ENCODE data around the gene SMIM29.
"Not testable (repeated sequence)": the region's sequence is repeated elsewhere in the genome, so short reads cannot be mapped to it uniquely, and the experiment has no call there.

Gene SMIM29

DNA sequence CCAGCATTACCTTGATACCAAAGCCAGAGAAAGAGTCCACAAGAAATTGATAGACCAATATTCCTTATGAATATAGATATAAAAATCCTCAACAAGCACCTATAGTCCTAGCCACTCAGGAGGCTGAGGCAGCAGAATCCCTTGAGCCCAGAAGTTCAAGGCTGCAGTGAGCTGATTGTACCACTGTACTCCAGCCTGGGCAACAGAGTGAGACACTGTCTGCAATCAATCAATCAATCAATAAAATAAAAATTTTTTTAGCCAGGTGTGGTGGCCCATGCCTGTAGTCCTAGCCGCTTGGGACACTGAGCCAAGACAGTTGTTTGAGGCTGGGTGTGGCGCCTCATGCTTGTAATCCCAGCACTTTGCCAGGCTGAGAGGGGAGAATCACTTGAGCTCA is 18.9 kb upstream of the SMIM29 start:
- no peak for DNase-seq

DNA sequence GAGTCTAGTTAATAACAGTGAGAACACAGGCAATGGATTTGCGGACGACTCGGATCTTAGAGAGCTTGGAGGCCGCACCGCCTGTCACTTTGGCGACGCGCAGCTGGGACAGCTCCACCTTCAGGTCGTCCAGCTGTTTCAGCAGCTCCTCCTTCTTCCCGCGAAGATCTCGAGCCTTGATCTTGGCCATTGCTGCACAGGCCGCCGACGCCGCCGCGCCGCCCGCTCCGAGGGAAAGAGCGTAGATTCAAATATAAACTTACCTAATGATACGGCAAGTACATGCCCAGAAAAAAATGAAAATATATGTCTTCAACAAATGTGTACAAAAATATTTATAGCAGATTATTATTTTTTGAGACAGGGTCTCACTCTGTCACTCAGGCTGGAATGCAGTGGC is 14.7 kb upstream of the SMIM29 start:
- not testable (repeated sequence) for DNase-seq

DNA sequence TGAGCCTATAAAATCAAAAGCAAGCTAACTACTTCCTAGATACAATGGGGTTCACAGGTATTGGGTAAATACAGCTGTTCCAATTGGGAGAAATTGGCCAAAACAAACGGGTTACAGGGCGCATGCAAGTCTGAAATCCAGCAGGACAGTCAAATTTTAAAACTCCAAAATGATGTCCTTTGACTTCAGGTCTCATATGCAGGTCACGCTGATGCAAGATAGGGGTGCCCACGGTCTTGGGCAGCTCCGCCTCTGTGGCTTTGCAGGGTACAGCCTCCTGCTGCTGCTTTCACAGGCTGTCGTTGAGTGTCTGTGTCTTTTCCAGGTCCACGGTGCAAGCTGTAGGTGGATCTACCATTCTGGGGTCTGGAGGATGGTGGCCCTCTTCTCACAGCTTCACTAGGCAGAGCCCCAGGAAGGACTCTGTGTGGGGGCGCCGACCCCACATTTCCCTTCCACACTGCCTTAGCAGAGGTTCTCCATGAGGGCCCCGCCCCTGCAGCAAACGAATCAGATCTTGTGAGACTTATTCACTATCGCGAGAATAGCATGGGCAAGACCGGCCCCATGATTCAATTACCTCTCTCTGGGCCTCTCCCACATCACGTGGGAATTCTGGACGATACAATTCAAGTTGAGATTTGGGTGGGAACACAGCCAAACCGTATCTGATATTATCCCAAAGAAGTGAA is 11.9 kb upstream of the SMIM29 start:
- no peak for DNase-seq

DNA sequence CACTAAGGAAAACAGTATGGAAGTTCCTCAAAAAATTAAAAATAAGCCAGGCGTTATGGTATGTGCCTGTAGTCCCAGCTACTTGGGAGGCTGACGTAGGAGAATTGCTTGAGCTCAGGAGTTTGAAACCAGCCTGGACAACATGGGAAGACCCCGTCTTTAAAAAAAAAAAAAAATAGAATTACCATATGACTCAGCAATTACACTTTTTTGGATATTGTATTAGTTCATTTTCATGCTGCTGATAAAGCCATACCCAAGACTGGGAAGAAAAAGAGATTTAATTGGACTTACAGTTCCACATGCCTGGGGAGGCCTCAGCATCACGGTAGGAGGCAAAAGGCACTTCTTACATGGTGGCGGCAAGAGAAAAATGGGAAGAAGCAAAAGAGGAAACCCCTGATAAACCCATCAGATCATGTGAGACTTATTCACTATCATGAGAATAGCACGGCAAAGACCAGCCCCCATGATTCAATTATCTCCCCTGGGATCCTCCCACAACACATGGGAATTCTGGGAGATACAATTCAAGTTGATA is 10.8 kb upstream of the SMIM29 start:
- DNase-seq = no peak

DNA sequence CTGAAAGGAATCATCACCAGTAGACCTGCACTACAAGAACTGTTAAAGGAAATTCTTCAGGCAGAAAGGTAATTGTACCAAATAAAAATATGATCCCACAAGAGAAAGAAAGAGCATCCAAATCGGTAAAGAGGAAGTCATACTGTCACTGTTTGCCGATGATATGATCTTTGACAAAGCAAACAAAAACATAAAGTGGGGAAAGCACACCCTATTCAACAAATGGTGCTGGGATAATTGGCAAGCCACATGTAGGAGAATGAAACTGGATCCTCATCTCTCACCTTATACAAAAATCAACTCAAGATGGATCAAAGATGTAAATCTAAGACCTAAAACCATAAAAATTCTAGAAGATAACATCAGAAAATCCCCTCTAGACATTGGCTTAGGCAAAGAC is 3.6 kb upstream of the SMIM29 start:
- not testable (repeated sequence) for DNase-seq

DNA sequence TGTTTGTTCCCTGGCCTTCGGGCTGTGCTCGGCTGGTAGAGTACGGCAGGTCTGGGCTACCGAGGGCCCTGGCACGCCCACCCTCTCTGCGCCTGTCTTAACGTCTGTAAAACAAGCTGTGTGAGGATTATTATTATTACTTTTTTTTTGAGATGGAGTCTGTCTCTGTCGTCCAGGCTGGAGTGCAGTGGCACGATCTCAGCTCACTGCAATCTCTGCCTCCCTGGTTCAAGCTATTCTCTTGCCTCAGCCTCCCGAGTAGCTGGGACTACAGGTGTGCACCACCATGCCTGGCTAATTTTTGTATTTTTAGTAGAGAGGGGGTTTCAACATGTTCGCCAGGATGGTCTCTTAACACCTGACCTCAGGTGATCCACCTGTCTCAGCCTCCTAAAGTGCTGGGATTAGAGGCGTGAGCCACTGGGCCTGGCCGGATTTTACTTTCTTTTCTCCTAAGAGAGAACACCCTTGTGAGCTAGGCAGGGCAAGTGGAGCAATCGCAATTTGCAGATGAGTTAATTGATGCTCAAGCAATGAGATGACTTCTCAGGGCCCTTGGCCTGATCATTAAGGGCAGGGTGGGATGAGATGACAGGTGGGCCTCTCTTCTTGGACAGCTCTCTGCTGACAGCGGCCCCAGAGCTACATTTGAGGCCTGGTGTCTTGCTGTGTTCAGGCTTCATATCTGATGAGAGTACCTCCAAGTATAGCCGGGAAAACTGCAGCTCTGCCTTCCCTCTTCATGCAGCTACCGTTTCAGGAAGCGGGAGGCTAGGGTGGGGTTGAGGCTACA is 859 bp upstream of the SMIM29 start:
- DNase-seq = no peak

DNA sequence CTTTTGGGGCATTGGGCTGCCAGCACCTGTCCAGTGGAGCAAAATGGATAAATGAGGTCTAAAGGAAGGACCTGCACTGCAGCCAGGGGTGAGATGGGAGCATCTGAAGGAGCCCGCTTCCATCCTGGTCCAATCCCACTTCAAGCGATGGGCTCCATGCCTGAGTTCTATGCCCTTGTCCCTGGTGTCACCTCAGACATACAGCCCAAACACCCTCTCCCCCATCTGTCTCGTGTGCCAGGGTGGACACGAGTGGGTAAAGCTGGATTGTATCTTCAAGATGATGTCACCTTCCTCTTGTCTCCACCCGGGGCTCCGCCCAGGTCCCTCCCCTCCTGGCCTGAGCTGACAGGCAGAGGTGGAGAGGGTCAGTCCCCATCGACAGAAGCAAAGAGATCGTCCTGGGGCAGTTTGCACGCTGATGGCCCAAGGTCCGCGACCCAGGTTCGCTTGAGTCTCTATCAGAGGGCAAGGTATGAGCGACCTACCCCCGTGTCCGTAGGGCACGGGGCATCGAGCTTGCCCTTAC is 544 bp downstream of the SMIM29 start:
- DNase-seq = peak; percentile 46

DNA sequence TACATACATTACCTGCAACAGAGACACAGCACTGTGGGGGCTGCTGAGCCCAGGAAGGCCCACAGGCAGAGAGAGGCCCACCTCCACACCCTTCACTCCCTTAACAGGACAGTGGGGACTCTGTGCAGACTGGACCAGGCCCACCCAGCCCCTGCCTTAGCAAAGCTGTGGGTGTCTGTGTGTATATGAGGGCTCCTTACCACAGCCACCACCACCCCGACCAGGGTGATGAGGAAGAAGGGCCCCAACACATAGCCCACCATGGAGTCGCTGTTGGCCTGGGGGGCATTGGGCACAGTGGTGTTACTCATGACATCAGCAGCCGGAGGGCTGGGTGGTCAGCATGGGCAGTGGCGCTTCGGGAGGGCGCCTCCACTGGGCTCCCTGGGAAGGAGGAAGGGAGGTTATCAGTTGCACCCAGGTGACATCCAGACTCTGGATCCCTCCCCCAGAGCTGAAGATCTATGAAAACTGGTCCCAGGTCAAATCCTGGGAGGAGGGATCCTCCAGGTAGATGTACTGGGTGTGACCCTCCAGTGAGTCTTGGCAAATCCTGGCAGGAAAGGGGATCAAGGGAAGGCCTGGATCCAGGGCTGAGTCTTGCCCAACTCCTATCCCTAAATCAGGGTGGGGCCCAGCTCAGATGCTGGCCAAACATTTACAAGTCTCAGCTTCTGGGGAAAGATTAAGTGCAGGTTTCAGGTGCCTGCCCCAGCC is 1.2 kb downstream of the SMIM29 start:
- DNase-seq = no peak

DNA sequence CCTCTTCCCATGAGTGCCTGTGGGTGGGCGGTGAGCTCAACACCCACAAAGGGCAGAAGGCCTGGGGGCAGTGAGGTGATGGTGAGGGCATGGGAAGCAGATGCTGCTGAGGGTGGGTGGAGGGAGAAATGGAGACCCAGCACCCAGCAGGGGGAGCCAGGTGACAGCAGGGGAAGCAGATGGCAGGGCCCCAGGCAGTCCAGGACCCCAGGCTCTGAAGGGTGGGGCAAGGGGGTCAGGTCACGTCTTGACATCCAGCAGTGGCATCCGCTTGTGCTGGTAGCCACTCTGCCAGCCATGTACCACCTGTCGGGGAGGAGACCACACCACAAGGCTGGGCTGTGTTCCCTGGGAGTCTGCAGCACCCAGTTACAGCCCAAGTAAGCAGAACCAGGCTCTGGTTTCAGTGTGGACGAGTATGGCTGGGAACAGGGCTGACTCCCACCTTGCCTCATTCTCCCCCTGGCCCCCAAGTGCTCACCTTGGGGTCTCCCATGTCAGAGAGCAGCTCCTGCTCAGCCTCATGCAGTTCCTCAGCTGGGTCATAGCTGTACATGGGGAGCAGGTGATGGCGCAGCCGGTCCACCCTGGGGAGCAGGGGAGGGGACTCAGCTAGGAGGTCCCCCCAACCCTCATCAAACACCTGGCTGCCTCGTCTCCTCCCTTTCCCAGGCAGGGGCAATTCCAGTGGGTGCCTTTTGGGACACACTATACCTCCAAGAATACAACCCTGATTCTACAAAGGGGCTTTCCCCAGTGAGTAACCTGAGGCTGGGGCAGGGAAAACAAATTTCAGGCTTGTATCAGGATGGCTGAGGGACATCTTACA is 2.0 kb downstream of the SMIM29 start:
- peak; percentile 60 for DNase-seq

DNA sequence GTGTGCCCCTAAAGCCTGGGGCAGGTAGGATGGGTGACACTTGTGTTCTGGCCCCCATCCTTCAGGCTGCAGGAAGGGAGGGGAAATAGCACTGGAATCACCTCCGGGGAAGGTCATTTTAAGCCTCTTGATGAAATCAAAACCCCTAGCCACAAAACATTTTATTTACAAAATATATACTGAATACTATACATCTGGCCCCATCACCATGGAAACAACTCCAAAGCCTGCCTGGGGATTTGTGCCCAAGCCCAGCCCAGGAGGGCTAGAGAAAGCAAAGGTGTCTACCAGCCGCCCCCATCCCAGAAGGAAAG is 2.6 kb downstream of the SMIM29 start:
- DNase-seq = no peak

DNA sequence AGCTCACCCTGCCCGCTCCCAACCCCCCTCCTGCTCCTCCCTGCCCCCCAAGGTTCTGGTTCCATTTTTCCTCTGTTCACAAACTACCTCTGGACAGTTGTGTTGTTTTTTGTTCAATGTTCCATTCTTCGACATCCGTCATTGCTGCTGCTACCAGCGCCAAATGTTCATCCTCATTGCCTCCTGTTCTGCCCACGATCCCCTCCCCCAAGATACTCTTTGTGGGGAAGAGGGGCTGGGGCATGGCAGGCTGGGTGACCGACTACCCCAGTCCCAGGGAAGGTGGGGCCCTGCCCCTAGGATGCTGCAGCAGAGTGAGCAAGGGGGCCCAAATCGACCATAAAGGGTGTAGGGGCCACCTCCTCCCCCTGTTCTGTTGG is 3.1 kb downstream of the SMIM29 start:
- DNase-seq = not testable (repeated sequence)

DNA sequence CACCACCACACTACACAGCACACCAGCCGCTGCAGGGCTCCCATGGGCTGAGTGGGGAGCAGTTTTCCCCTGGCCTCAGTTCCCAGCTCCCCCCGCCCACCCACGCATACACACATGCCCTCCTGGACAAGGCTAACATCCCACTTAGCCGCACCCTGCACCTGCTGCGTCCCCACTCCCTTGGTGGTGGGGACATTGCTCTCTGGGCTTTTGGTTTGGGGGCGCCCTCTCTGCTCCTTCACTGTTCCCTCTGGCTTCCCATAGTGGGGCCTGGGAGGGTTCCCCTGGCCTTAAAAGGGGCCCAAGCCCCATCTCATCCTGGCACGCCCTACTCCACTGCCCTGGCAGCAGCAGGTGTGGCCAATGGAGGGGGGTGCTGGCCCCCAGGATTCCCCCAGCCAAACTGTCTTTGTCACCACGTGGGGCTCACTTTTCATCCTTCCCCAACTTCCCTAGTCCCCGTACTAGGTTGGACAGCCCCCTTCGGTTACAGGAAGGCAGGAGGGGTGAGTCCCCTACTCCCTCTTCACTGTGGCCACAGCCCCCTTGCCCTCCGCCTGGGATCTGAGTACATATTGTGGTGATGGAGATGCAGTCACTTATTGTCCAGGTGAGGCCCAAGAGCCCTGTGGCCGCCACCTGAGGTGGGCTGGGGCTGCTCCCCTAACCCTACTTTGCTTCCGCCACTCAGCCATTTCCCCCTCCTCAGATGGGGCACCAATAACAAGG is 3.6 kb downstream of the SMIM29 start:
- DNase-seq = not testable (repeated sequence)

DNA sequence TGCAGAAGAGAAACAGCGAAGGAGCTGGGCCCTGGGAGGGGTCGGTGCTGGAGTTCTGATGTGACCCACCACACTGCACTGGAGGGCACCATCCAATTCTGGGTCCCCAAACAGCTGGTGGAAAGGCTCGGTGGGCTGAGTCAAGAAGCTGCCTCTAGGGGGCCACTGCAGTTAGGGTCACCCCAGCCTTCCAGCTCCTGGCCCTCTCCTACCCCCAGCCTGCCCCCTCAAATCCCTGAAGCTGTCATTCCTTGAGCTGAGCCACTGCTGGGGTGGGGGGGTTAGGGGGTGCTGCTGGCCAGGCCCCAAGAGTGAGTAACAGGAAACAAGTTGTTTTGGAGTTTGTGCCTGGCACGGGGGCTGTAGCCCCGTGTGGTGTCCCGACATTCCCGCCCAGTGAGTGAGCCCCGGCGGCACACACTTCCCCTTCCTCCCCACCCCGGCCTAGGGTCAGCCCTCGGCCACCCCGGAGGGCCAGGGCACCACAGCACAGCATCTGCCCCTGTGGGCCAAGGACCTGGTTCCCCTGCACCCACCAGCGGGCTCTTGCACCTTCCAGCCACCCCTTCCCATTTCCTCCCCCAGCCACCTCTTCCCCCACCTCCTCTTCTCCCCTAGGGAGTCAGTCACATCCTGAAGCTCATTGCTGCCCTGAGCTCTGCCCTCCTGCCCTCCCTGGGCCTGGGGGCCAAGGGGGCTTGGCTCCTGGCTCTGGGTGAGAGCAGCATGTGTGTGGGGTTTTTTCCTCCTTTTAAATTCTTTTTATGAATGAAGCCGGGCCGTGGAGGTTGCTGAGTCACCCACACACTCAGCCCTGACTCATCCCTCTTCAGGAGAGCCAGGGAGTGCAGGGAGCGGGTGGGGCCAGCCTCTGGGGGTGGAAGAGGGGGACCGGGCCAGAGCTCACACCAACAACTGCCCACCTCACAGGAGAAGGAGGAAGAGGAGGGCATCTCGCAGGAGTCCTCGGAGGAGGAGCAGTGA is 4.6 kb downstream of the SMIM29 start:
- DNase-seq = peak; percentile 67

DNA sequence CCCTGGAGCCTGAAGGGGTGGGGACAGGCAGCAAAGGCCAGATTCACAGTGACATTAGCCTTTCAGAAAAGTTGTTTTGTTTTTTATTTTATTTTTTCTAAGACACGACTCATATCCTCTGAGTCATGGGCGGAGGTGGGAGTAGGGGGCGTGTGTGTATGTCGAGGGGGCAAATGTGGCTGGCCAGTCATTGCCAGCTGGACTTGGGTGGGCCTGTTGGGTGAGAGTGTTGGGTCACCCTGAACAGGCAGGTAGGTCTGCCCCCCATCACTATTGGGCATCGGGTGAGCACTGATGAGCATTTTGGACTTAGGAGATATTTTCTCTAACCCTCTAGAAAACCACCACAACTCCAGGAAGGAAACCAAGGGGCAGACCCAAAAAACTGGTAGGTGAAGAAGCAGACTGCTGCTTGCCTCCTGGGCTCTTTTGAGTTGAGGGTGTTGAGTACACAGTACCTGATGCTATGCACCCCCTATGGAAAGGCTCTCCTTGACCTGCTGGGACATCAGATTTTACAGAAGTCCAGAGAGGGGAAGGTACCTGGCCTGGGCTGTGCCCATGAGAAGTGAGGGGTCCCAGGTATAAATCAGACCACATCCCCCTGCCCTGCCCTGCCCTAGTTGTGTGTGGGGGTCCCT is 5.6 kb downstream of the SMIM29 start:
- DNase-seq = no peak

DNA sequence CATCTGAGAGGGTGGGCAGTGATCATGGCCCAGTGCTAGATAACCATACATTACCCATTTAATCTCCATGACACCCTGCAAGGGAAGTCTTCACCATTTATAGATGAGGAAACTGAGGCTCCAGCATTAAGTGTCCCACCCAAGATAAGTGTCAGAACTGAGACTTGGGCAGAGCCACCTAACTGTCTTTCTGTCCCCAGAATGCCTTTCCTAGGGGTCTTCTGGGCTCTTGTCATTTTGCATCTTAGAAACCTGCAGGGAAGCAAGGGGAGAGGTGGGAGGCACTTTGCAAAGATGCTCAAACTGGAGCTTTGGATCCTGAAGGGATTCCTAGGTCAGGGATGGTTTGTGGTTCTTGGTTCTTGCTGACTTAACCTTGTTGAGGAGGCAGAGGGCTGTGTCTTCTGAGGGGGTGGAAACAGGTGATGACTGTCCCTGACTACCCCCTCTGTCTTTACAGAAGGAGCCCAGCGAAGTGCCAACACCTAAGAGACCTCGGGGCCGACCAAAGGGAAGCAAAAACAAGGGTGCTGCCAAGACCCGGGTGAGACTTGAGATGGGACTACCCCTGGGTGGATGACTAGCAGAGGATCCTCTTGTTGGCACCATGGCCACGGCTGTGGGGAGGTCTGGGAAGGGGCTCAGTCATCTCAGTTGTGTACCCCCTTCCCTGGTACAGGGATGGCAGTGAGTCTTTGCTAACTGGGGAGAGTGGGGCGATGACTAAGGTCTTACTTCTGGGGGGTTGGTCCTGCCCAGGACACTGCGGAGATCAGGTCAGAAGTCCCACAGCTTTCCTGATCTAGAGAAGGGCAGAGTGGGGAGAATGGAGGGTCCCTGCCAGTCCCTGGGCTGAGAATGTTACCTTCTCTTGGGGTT is 6.3 kb downstream of the SMIM29 start:
- no peak for DNase-seq

DNA sequence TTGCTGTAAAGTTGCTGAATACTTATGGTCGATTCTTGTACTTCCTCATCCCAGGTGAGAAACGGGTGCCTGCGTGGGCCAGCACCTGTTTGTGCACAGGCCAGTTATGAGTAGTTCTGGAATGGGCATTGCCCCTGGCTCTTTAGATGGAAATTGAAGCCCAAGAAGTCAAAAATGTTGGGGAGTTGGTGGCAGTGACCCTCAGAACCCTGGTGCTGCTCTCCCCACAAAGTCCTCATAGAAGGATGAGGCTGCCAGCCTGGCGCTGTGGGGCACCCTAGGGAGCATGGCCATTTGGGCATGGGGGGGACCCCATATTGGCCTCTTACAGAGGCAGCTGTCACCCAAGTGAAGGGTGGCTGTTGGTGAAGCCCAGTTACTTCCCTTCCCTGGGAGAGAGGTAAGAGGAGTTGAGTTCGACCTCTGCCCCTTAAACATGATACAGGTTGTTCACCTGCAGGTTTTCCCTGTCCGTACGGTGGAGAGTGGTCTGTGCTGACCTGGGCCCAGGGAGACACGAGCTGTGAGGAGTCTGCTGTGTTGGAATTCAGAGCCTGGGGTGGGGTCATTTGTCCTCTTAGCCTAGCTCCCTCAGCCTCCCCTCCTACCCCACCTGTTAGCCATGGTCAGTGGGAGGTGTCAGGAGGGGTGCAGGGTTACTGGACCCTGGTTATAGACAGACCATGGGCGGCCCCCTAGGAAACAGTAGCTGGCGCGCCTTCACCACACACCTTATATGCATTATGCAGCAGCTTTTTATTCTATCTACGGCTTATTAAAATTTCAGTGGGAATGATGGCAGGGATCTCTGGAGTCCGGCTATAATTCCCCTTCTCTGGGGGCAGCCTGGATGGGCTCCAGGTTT is 7.2 kb downstream of the SMIM29 start:
- DNase-seq = no peak

DNA sequence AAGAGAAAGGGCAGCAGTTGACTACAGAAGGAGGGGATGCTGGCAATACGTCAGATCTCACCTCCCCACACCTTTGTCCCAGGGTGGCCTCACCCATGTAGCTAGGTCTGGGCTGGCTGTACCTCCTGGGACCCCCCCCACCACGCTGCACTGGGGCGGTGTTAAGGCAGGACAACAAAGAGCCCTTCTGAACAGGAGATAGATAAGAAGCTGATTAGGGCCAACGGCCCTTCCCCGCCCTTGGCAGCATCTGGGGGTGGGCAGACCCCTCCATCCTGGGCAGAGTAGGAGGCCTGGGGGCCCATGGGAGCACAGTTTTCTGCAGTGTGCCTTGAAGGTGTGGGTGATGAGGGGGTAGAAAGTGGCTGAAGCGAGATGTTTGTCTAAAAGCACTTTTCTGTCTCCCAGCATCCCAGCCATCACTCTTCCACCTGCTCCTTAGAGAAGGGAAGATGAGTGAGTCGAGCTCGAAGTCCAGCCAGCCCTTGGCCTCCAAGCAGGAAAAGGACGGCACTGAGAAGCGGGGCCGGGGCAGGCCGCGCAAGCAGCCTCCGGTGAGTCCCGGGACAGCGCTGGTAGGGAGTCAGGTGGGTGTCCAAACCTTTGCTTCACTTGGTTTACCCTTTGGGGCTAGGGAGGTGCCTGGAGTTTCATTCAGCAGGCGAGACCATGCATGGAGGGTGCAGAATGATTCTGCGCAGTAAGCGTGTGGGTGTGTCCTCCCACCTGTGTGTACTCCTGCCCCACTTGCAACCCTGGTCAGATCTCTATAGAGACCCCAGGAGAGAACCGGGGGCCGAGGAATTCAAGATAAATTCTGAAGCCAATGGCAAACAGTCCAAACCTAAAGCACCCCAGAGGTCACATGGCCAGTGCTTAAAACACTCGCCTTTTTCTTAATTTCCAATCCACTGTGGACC is 8.2 kb downstream of the SMIM29 start:
- no peak for DNase-seq
